HepG2 (cell line): ENCODE data around the gene SMIM13. TPM values are rescaled to one million over a fixed set of nuclear protein-coding genes. Genes with fewer than 3 reads are reported as not detected.

ENCODE experiments used
- AGO2 ChIP-seq: fragments of 200-400 bp; formaldehyde crosslinking; optimal IDR thresholded peaks from 2 replicates; pipeline ENCODE3; 2017; ENCODE audit warnings: mild to moderate bottlenecking, low read depth, low read length, moderate library complexity
- AHR ChIP-seq: IDR thresholded peaks from 2 replicates; pipeline ENCODE4 v1.6.1; 2018; ENCODE audit warnings: missing genetic modification reagents, missing compliant biosample characterization
- CEBPG ChIP-seq: IDR thresholded peaks from 2 replicates; pipeline ENCODE4 v1.6.1; 2016
- GABPB1 ChIP-seq: IDR thresholded peaks from 2 replicates; pipeline ENCODE4 v1.6.1; 2016; ENCODE audit warnings: mild to moderate bottlenecking, missing genetic modification reagents, moderate library complexity, missing compliant biosample characterization
- GLI4 ChIP-seq: sonication (generic); formaldehyde crosslinking; IDR thresholded peaks from 2 replicates; pipeline ENCODE4 v1.5.1; 2020; ENCODE audit warnings: missing genetic modification reagents, mild to moderate bottlenecking, moderate library complexity, borderline replicate concordance
- KLF16 ChIP-seq, 2 experiments: sonication (generic) in 1 of 2; formaldehyde crosslinking in 1 of 2; IDR thresholded peaks; 2 replicates each; pipeline versions ENCODE4 v1.6.1 to v1.8.0; 2016 to 2023; ENCODE audit warnings: missing genetic modification reagents in 2 of 2, missing compliant biosample characterization in 1 of 2
- MIER2 ChIP-seq: IDR thresholded peaks from 2 replicates; pipeline ENCODE4 v1.6.1; 2016; ENCODE audit warnings: missing biosample characterization, missing genetic modification reagents
- PHF5A ChIP-seq: IDR thresholded peaks from one replicate; pipeline ENCODE4 v1.6.1; 2018; ENCODE audit warnings: low read depth, missing genetic modification reagents; ENCODE audit not compliant: unreplicated experiment
- SNAI1 ChIP-seq: sonication (generic); formaldehyde crosslinking; IDR thresholded peaks from 2 replicates; pipeline ENCODE4 v1.5.0; 2020; ENCODE audit warnings: mild to moderate bottlenecking, missing genetic modification reagents, borderline replicate concordance
- TAF15 ChIP-seq: fragments of 200-400 bp; formaldehyde crosslinking; IDR thresholded peaks from one replicate; pipeline ENCODE4 v1.6.1; 2018; ENCODE audit warnings: mild to moderate bottlenecking, low read depth, low read length; ENCODE audit not compliant: poor library complexity, severe bottlenecking
- ZBTB42 ChIP-seq: sonication (generic); formaldehyde crosslinking; IDR thresholded peaks from 2 replicates; pipeline ENCODE4 v1.5.0; 2020; ENCODE audit warnings: mild to moderate bottlenecking, missing genetic modification reagents
- ZFP90 ChIP-seq: sonication (generic); formaldehyde crosslinking; IDR thresholded peaks from 2 replicates; pipeline ENCODE4 v1.8.0; 2022; ENCODE audit warnings: missing genetic modification reagents, mild to moderate bottlenecking, inconsistent platforms, borderline replicate concordance
- ZNF160 ChIP-seq: sonication (generic); formaldehyde crosslinking; IDR thresholded peaks from 2 replicates; pipeline ENCODE4 v1.8.0; 2022; ENCODE audit warnings: mild to moderate bottlenecking, inconsistent platforms, missing genetic modification reagents
- ZNF260 ChIP-seq: sonication (generic); formaldehyde crosslinking; IDR thresholded peaks from 2 replicates; pipeline ENCODE4 v1.4.0; 2020; ENCODE audit warnings: missing genetic modification reagents, low read depth, mild to moderate bottlenecking, borderline replicate concordance
- ZNF557 ChIP-seq: sonication (generic); formaldehyde crosslinking; IDR thresholded peaks from 2 replicates; pipeline ENCODE4 v1.4.0; 2020; ENCODE audit warnings: missing genetic modification reagents
- ZNF629 ChIP-seq: sonication (generic); formaldehyde crosslinking; conservative IDR thresholded peaks from 2 replicates; pipeline ENCODE4 v1.5.0; 2020; ENCODE audit warnings: missing genetic modification reagents
- polyA plus RNA-seq, 8 experiments: library from polyadenylated mRNA; depleted of rRNA in 3 of 8; stranded (reverse) in 7 of 8; unstranded in 1 of 8; fragments of >200 nt; fragmentation: Illumina TruSeq in 4 of 8; extraction: Trizol in 4 of 8; gene quantifications; 2 replicates each; pipeline versions ENCODE4 v1.2.1 to v1.2.3, GENCODE V29; 2011 to 2016; ENCODE audit warnings: low read depth in 4 of 8, missing spikeins in 1 of 8, mixed read lengths in 1 of 8; ENCODE audit not compliant: insufficient read depth in 1 of 8
- total RNA-seq, 5 experiments: library from RNA; depleted of rRNA; stranded (reverse); fragments of >200 nt; fragmentation: Illumina TruSeq; extraction: Trizol; gene quantifications; 2 replicates each; pipeline ENCODE4 v1.2.3, GENCODE V29; 2016; ENCODE audit warnings: low read depth in 1 of 5
- TF ChIP-seq, protein P1 (sequence below): sonication (generic); formaldehyde crosslinking; IDR thresholded peaks from 2 replicates; pipeline ENCODE4 v1.5.0; 2020; ENCODE audit warnings: missing genetic modification reagents
- TF ChIP-seq, protein P2 (sequence below): sonication (generic); formaldehyde crosslinking; IDR thresholded peaks from 2 replicates; pipeline ENCODE4; 2020; ENCODE audit warnings: missing genetic modification reagents, mild to moderate bottlenecking, borderline replicate concordance
- TF ChIP-seq, protein P3 (sequence below): IDR thresholded peaks from 2 replicates; pipeline ENCODE4 v1.6.1; 2018; ENCODE audit warnings: missing genetic modification reagents, mild to moderate bottlenecking, missing compliant biosample characterization
- TF ChIP-seq, protein P4 (sequence below): sonication (generic); formaldehyde crosslinking; IDR thresholded peaks from 2 replicates; pipeline ENCODE4 v1.4.0; 2020; ENCODE audit warnings: mild to moderate bottlenecking, missing genetic modification reagents
- TF ChIP-seq, protein P5 (sequence below): sonication (generic); formaldehyde crosslinking; IDR thresholded peaks from 2 replicates; pipeline ENCODE4 v1.4.0; 2020; ENCODE audit warnings: missing genetic modification reagents
- TF ChIP-seq, protein P6 (sequence below): sonication (generic); formaldehyde crosslinking; IDR thresholded peaks from 2 replicates; pipeline ENCODE4 v1.4.0; 2020; ENCODE audit warnings: missing genetic modification reagents, mild to moderate bottlenecking, borderline replicate concordance

The SMIM13 gene
- total and polyA plus RNA-seq, 2 of the 13 experiments (the other 11 are each of a cell fraction or from before 2014, with no cell fraction given), result 2.7 to 10.2 TPM

DNA sequence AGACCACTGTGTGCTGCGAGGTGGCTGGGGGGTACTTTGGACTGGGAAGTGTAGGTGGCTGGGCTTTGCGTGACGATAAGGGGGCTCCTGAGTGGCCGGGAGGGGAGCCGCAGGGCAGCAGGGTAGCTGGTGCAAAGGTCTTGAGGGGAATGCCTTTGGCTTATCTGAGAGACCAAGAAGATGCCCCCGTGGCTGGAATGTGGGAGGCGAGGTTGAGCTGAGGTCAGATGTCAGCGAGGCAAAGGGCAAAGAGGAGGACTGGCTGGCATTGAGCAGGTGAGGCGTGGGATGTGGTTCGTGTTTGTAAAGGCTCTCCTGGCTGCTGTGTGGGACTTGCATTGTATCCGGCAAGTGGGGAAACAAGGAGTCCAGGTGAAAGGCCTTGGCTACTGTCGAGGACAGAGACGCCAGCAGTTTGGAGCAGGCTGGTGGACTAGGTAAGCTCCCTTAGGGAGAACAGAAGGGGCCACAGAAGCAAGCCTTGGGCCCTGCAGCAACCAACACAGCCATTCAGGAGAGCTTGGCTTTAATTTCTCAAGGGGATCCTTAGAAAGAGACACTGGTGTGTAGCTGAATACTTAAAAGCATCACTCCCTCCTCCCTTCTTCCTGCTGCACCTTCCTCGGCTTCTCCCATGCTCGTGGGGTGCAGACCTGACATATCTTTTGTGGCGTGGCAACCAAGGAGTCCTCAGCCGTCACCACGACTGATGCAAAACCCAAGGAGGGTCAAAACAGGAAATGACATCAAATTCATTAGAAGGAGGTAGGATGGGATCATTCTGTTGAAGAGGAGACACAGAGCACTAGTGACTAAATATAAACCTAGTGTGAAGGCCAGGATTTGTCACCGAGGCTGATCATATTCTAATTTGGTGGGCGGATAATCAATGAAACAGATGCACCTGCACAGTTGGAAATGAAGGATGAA is 71.3 kb downstream of the SMIM13 start (continued):
- TF ChIP-seq, protein P1, sequence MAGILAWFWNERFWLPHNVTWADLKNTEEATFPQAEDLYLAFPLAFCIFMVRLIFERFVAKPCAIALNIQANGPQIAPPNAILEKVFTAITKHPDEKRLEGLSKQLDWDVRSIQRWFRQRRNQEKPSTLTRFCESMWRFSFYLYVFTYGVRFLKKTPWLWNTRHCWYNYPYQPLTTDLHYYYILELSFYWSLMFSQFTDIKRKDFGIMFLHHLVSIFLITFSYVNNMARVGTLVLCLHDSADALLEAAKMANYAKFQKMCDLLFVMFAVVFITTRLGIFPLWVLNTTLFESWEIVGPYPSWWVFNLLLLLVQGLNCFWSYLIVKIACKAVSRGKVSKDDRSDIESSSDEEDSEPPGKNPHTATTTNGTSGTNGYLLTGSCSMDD, result no peak
- no peak for TF ChIP-seq MIER2
- TF ChIP-seq ZBTB42 (CRISPR knock-in tag), result no peak
- TF ChIP-seq, protein P2, sequence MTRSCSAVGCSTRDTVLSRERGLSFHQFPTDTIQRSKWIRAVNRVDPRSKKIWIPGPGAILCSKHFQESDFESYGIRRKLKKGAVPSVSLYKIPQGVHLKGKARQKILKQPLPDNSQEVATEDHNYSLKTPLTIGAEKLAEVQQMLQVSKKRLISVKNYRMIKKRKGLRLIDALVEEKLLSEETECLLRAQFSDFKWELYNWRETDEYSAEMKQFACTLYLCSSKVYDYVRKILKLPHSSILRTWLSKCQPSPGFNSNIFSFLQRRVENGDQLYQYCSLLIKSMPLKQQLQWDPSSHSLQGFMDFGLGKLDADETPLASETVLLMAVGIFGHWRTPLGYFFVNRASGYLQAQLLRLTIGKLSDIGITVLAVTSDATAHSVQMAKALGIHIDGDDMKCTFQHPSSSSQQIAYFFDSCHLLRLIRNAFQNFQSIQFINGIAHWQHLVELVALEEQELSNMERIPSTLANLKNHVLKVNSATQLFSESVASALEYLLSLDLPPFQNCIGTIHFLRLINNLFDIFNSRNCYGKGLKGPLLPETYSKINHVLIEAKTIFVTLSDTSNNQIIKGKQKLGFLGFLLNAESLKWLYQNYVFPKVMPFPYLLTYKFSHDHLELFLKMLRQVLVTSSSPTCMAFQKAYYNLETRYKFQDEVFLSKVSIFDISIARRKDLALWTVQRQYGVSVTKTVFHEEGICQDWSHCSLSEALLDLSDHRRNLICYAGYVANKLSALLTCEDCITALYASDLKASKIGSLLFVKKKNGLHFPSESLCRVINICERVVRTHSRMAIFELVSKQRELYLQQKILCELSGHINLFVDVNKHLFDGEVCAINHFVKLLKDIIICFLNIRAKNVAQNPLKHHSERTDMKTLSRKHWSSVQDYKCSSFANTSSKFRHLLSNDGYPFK (CRISPR knock-in tag), result no peak
- TF ChIP-seq PHF5A (CRISPR knock-in tag), result no peak
- no peak for TF ChIP-seq GLI4 (CRISPR knock-in tag)
- TF ChIP-seq, protein P3, sequence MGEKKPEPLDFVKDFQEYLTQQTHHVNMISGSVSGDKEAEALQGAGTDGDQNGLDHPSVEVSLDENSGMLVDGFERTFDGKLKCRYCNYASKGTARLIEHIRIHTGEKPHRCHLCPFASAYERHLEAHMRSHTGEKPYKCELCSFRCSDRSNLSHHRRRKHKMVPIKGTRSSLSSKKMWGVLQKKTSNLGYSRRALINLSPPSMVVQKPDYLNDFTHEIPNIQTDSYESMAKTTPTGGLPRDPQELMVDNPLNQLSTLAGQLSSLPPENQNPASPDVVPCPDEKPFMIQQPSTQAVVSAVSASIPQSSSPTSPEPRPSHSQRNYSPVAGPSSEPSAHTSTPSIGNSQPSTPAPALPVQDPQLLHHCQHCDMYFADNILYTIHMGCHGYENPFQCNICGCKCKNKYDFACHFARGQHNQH (CRISPR knock-in tag), result no peak
- no peak for TF ChIP-seq SNAI1 (CRISPR knock-in tag)
- TF ChIP-seq CEBPG (CRISPR knock-in tag), result no peak
- TF ChIP-seq, protein P4, sequence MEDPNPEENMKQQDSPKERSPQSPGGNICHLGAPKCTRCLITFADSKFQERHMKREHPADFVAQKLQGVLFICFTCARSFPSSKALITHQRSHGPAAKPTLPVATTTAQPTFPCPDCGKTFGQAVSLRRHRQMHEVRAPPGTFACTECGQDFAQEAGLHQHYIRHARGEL, result no peak
- TF ChIP-seq ZNF160 (CRISPR knock-in tag), result no peak
- no peak for TF ChIP-seq ZFP90 (CRISPR knock-in tag)
- no peak for TF ChIP-seq ZNF629
- TF ChIP-seq, protein P5, sequence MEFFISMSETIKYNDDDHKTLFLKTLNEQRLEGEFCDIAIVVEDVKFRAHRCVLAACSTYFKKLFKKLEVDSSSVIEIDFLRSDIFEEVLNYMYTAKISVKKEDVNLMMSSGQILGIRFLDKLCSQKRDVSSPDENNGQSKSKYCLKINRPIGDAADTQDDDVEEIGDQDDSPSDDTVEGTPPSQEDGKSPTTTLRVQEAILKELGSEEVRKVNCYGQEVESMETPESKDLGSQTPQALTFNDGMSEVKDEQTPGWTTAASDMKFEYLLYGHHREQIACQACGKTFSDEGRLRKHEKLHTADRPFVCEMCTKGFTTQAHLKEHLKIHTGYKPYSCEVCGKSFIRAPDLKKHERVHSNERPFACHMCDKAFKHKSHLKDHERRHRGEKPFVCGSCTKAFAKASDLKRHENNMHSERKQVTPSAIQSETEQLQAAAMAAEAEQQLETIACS (CRISPR knock-in tag), result no peak
- TF ChIP-seq ZNF260 (CRISPR knock-in tag), result no peak
- TF ChIP-seq AHR (CRISPR knock-in tag), result no peak
- TF ChIP-seq AGO2, result no peak
- no peak for TF ChIP-seq TAF15
- TF ChIP-seq, protein P6, sequence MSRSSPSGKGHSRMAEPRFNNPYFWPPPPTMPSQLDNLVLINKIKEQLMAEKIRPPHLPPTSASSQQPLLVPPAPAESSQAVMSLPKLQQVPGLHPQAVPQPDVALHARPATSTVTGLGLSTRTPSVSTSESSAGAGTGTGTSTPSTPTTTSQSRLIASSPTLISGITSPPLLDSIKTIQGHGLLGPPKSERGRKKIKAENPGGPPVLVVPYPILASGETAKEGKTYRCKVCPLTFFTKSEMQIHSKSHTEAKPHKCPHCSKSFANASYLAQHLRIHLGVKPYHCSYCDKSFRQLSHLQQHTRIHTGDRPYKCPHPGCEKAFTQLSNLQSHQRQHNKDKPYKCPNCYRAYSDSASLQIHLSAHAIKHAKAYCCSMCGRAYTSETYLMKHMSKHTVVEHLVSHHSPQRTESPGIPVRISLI (CRISPR knock-in tag), result no peak
- no peak for TF ChIP-seq KLF16 (CRISPR knock-in tag; IDR thresholded peaks at IDR 0.05)
- no peak for TF ChIP-seq GABPB1 (CRISPR knock-in tag)
- no peak for TF ChIP-seq ZNF557 (CRISPR knock-in tag)
